Activated CD4-positive, alpha-beta T cell treated with anti-CD3 and anti-CD28 coated beads, Interleukin-2, amount 10 ng/mL, durations not matched to agents 7 days and 5 days (primary cell): ENCODE measurements around the gene TMEM229A. TPM values are rescaled to one million over a fixed set of nuclear protein-coding genes. Genes with fewer than 3 reads are reported as not detected.

Source experiments
- CTCF ChIA-PET: fragments of 350-600 bp; sonication (Branson Sonifier 250); formaldehyde crosslinking; loops from one replicate; lab custom pipeline; 2021; ENCODE audit warnings: antibody characterized with exemption; lab: Charles Lee
- POLR2A ChIA-PET: fragments of 350-600 bp; sonication (Branson Sonifier 250); formaldehyde crosslinking; loops from one replicate; lab custom pipeline; 2021; ENCODE audit warnings: antibody characterized with exemption; lab: Charles Lee
- DNase-seq: peaks from one replicate; pipeline ENCODE4 v3.0.0-alpha.2; 2020
- H3K27ac Mint-ChIP-seq: one replicate; pipeline ENCODE4 v1.8.0; 2021; ENCODE audit warnings: mild to moderate bottlenecking, moderate library complexity, mixed read lengths
- H3K27me3 Mint-ChIP-seq: one replicate; pipeline ENCODE4 v1.8.0; 2021; ENCODE audit warnings: mixed read lengths
- H3K36me3 Mint-ChIP-seq: one replicate; pipeline ENCODE4 v1.8.0; 2021; ENCODE audit warnings: low read depth, mixed read lengths
- H3K4me1 Mint-ChIP-seq: one replicate; pipeline ENCODE4 v1.8.0; 2021; ENCODE audit warnings: mixed read lengths
- H3K4me3 Mint-ChIP-seq: one replicate; pipeline ENCODE4 v1.8.0; 2021; ENCODE audit warnings: mild to moderate bottlenecking, moderate library complexity, mixed read lengths
- H3K9me3 Mint-ChIP-seq: one replicate; pipeline ENCODE4 v1.8.0; 2021; ENCODE audit warnings: mixed read lengths
- total RNA-seq, 2 experiments: library from RNA; stranded (reverse); gene quantifications; one replicate each; pipeline ENCODE4 v1.2.3, GENCODE V29; 2021

TMEM229A gene
- total RNA-seq, 2 experiments from 2014 or later: not detected

DNA sequence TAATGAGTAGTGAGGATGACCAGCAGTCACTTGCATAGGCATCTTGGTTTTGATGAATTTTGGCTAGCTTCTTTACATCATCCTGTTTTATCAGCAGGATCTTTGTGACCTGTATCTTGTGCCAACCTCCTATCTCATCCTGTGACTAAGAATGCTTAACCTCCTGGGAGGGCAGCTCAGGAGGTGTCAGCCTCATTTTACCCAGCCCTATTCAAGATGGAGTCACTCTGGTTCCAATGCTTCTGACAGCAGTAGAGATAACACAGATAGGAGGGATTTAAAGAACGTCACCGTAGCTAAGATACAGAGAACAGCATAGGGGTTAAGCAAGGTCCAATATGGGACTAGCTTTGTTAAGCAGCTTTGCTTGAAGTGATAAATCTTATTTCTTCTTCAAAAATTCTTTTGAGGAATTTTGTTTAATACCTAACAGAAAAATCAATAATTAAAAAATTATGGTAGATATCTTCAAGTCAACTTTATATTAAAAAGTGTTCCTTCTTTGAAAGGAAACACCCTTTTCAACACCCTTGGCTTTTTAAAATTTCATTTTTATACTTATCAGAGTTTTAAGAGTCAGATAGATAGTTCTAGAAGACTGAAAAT lies 39.9 kb downstream of the TMEM229A start:
- H3K27me3 Mint-ChIP-seq: no peaks in the 10 kb centered on the region
- no peaks in the 10 kb centered on the region for H3K36me3 Mint-ChIP-seq
- ChIA-PET POLR2A (no interaction called here), CTCF (no interaction called here)
- H3K9me3 Mint-ChIP-seq: peaks cover 7% of the 10 kb centered on the region
- no peak for DNase-seq
- no peak overlapping the region for H3K4me3 Mint-ChIP-seq
- no peaks in the 10 kb centered on the region for H3K4me1 Mint-ChIP-seq
- no peak overlapping the region for H3K27ac Mint-ChIP-seq

DNA sequence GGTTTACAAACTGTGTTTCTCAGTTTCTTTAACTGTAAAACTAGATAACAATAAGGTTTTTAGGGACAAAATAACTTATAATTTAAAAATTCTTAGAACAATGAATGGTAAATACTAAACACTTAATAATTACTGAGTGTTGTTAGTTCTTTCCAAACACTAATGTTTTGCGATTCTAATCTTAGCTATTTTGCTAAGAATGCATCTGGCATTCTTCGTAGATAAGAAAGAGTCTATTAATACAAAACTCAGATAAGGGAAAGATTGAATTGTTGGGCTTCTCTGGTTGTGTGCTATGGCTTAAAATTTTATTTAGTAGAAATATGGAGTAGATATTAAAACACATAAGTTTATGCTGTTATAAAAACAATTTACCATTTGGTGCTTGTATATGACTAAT lies 45.4 kb downstream of the TMEM229A start:
- no peak for DNase-seq
- ChIA-PET POLR2A (no interaction called here), CTCF (no interaction called here)
- Mint-ChIP-seq H3K4me3 (no peak overlapping the region), H3K27ac (no peak overlapping the region), H3K36me3 (no peaks in the 10 kb centered on the region), H3K27me3 (no peaks in the 10 kb centered on the region), H3K9me3 (peaks cover 2% of the 10 kb centered on the region), H3K4me1 (no peaks in the 10 kb centered on the region)

Other genes with a start within 250 kb of the TMEM229A start
- under 1 TPM; 0.10 to 0.54 TPM for gene HYAL4, start 187.9 kb downstream of the TMEM229A start, total RNA-seq
- not detected for gene SPAM1, start 107.8 kb downstream of the TMEM229A start, total RNA-seq